Left renal cortex interstitium (tissue), 4 donors: Measurements from ENCODE around the gene ABCF2. TPM values are rescaled to one million over a fixed set of nuclear protein-coding genes. Genes with fewer than 3 reads are reported as not detected.

Experiments
- DNase-seq, 4 donors: peaks; one replicate each; pipeline ENCODE4 v3.0.0-alpha.2; 2013; ENCODE audit warnings: low read depth in 4 of 4, low spot score in 2 of 4, missing footprints in 1 of 4
- polyA plus RNA-seq, 4 donors: library from polyadenylated mRNA; unstranded; fragments of 120-200 nt; gene quantifications; one replicate each; pipeline ENCODE4 v1.2.1, GENCODE V29; 2013; ENCODE audit not compliant: insufficient read length in 4 of 4

Gene ABCF2
- polyA plus RNA-seq, 4 donors = 25.1 to 28.4 (median 26.6) TPM

DNA sequence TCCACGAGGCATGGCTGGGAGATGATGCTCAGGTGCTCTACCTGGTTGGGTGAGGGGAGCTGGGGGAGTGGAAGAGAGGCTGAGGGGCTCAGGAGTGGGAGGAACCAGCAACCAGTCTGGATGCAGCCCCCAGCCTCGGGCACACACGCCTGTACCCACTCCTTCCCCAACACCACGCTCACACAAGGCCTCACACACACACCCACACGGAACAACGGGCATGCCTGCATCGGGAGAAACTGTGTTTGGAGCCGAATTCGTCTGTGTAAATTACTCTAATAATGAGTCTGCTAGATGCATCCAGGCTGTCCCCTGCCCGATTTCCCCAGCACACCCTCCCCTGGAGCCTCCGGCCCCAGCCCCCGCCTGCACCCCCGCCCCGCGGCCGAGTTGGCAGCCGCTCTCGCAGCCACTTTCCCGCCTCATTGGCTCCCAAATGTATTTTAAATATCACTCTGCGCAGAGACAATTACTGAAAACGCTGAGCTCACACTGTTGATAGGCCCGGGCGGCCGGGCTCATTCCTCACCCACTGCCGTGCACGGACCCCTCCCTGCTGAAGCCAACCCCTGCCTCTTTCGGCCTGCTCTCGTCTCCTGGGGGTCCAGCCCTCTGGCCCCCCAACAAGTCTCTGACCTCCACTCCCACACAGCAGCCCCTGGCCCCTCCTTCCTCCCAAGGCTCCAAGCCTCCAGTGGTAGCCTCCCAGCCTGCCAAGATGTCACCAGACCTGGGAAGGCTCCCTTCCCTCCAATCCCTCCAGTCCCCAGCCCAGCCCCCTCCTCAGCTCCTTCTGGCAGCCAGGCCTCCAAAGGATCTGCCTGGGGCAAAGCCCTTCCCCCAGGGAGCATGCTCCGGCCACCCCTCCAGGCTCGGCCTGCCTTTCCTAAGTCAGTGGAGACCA is 27.8 kb downstream of the ABCF2 start:
- DNase-seq = peak in 2 of 4 donors; percentile 23 to 32

DNA sequence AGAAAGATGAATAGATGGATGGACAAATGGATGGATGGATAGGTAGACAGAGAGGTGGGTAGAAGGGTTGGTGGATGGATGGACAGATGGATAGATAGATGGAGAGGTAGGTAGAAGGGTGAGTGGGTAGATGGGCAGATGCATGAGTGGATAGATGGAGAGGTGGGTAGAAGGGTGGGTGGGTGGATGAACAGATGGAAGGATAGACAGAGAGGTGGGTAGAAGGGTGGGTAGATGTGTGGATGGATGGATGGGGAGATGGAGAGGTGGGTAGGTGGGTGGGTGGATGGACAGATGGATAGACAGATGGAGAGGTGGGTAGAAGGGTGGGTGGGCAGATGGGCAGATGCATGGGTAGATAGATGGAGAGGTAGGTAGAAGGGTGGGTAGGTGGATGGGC is 29.1 kb downstream of the ABCF2 start:
- no peak for DNase-seq

DNA sequence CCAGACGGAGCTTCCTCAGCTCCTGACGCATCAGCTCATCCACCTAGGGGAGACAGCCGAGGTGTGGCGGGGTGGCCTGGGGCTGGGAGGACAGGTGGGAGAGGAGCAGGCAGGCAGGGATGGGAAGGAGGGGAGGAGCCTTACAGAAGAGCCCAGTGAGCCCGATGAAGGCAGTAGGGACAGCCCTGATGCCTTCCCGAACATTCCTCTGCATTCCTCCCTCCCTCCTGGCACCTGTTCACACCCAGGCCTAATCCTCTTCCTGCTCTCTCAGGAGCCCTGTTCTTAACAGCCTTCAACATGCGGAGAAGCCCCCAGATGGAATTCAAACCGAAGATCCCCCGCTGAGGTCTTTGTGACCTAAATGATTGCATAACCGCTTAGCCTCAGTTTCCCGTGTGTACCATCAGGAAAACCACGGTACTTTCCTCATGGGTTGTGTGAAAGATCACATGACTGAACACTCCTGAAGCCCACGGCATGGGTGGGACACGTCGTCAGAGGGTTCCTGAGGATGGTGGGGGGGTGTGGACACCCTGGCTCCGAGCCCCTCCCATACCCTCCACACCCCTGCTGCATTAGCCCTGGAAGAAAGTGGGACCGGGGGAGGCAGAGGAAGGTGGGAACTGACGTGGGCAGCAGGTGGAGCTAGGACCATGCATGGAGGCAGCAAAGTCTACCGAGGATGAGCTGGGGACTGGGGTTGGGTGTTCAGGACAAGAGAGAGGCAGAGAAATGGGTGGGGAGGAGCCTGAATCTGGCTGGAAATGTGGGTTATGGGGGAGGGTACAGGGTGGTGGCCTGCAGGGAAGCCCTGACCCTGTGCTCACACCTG is 31.2 kb downstream of the ABCF2 start:
- no peak for DNase-seq

DNA sequence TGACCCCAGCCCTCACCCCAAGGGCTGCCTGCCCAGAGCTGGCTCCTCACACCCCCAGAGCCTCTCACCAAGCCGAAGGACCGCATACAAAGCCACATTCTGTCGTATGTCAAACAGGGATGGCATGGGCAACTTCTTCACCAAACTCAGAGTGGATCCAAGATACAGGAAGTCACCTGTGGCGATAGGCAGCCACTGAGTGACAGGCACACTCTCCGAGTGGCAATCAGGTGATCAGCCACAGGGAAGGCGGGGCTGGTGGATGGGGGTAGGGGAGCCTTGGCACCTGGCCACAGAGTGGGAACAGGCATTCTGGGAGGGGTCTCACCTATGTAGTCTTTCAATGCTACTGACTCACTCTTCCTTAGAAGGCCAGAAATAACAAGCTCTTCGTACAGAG is 32.8 kb downstream of the ABCF2 start:
- no peak for DNase-seq

DNA sequence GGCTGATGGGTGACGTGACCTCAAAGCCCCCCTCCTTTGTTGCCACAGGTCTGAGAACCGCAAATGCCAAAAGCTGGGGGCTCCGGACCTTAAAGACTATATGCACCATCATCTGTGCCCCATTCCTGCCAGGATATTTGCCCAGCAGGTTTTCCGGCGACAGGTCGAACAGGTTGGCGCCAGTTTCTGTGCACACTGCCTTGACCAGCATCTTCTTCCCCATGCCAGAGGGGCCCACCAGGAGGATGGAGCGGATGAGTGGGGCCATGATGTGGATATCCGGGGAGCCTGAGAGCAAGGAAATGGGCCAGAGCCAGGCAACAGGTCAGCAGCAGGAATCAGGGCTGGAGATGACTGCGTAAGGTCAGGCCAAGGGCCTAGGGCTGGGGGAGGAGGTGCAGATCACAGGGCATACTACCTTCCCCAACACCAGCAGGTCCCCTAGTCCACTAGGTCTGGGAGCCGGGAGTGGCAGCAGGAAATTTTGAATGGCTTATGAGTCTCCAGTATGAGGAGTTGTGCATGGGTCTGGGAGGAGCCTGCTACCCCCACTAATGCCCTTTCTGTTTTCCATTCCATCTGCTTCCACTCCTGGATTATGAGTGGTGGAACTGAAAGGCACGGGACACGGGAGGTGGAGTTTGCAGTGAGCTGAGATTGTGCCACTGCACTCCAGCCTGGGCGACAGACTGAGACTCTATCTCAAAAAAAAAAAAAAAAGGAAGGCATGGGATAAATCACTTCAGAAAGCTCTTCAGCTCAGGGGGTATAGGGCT is 33.6 kb downstream of the ABCF2 start:
- DNase-seq = no peak

DNA sequence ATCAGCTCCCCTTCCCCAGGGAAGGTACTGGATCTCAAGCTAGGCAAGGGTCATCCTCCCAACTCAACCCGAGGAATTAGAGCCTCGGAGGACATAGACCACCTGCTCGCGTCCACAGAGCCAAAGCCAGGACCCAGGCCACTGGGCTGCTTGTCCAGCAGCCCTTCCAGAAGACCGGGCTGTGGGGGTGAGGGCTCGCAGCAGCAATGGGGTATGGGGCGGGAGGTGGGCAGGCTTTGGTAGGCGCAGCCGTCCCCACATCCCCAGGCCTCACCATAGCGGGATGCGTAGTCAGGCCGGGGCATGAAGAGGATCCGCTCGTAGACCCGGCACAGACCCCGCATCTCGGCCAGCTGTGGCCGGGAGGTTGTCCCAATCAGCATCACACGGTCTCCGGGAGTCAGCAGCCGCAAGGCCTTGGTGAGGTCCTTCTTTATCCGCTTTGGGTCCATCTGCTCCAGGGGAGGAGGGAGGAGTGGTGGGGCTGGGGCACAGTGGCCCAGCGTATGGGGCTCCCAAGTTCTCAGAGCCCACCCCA is 34.9 kb downstream of the ABCF2 start:
- DNase-seq = no peak

DNA sequence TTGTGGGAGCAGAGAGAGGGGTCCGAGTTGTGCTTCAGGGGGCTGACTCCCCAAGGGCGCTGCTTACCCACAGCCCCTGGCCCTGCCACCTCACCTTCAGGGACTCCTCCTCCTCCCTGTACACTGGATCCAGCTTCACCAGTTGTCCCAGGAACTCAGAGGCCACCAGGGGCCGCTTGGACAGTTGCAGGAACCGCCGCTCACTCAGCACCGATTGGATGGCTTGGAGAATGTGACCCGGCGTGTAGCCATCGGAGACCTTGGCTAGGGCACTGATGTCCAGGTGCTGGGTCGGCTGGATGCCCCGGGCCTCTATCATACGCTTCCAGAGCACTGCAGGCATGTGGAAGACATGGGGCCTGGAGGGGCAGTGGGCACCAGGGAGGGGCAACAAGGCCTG is 35.5 kb downstream of the ABCF2 start:
- DNase-seq = no peak

DNA sequence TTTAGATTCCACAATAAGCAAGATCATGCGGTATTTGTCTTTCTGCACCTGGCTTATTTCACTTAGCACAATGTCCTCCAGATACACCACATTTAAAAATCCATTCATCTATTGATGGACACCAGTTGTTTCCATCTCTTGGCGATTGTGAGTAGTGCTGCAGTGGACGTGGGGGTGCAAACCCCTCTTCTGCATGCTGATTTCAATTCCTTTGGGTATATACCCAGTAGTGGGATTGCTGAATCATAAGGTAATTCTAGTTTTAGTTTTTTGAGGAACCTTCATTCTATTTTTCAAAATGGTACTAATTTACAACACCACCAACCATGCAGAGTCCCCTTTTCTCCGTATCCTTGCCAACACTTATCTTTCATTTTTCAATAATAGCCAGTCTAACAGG is 38.0 kb downstream of the ABCF2 start:
- DNase-seq = no peak

DNA sequence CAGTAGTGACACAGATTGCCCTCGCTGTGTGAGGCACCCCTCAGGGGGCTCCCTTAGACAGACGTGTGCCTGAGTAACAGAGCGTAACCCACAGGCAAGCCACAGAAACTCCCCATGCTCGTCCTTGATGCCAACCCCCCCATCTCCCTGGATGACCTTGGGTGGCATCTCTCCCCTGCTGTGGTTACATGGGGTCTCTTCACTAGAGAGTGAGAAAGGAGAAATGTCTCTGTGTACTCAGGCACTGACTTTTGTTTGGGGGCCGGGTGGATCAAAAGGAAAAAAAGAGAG is 38.8 kb downstream of the ABCF2 start:
- DNase-seq = no peak

DNA sequence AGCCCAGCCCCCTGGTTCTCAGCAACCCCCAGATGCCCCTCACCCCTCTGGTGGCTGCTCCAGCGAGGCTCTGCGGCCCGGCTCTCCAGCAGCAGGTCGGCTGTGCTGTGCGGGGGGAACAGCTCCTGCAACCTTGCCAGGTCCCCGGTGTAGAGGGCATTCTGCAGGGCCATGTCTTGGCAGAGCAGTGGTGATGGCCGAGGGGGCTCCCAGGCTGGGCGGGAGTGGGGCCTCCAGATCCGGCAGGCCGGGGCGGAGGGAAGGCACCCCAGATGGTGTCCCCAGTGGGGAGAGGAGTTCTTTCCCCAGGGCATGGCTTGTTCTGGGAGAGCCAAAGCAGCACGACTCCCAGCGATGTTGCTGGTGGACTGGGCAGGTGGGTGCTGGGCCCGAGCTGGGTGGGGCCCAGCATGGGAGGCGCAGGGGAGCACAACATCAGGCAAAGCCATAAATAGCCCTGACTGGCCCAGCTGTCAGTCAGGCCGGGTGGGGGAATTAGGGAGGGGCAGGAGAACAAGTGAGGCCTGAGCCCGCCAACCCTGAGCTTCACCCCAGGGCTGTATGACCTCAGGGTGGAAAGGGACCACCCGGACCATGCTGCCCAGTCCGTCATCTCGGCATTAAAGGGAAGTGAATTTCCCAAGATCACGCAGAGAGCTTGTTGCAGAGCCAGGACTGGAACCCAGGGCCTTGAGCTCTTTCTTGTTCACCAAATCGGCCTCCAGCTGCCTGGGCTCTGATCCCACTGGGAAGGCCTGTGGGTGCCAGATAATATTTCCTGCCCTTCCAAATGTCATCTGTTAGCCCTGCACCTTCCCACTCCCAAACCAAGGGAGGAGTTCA is 39.4 kb downstream of the ABCF2 start:
- DNase-seq = no peak

DNA sequence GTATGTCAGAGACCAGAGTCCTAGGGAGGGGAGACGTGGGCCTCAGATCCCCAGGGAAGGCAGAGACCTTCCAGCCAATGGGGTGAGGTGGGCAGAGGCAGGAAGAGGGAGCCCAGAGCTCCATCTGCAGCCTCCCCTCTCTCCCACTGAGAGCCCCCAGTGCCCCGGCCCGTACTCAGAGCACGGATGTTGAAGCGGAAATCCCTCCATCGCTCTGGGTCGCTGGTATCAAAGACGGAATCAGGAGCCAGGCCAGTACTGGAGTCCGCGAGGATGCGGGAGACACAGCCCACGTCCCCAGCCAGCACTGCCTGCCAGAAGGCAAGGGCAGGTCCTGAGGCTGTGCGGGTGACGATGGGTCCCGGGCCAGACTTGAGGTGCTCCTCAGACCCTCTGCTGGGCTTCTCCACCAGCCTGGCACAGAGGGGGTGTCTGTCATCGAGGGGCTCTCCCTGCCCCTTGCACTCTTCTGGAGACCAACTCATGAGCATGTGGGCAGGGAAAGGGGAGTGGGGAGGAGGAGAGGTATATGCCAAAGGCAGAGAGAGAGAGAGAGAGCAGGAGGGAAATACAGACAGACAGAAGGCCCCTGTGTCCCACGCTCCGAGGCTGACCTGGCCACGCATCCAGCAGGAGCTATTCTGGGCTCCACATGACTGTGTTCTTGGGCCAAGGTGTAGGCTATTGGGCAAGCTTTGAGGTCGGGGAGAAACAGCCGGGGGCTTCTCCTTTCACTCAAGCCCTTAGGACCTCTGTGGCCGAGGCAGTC is 40.2 kb downstream of the ABCF2 start, which contains the start of gene ASB10:
Gene ASB10, minus strand, starts transcription at position 611 of the 769 bp plus-strand sequence. Its CDS starts 120 bp downstream, at position 491.
- no peak for DNase-seq

DNA sequence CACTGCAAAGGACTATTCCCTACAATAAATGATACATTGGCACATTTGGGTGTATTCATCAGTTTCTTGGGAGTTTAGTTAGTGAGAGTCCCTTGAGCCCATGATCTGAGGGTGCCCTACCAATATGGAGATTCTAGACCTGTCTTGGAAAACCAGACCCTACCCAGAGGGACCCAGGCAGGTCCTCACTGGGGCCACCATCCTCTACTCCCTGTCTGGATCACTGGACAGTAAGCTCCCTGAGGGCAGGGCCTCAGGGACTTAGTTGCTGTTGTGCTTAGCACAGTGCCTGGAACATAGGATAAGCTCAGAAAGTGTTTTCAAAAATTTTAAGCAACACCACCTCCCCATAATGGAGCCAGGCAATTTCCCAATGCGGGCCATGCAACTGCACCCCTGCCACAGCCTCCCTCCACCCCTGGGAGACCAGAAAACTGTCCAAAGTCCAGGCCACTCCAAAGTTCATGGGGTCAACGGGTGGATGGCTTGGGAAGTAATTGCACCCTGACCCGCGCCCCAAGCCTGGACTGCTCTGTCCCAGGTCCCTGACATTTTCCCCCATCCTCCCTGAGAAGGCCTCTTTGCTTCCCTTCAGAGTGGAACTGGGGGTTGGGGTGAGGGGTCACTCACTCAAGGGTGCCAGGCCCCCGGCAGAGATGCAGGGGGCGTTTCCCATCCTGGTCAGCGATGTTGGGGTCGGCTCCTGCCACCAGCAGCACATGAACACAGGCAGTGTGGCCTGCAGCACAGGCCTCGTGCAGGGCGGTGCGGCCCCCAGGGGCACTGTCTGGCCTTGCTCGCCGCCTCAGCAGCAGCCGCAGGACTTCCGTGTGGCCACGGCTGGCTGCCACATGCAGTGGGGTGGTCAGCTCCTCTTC is 41.0 kb downstream of the ABCF2 start:
- no peak for DNase-seq

DNA sequence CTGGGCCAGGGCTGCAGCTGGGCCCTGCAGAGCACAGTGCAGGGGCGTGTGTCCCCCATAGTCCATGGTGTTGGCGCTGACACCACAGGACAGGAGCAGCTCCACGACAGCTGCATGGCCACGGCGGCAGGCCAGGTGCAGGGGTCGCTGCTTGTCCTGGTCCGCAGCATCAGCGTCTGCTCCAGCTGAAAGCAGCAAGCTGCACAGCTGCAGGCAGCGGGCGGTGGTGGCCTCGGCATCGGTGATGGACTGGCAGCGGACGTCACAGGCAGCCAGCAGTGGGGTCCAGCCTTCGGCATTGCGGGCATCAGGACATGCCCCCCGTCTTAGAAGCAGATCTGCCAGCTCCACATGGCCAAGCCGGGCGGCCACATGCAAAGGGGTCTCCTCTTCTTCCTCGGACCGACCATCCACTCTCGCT is 46.0 kb downstream of the ABCF2 start:
- no peak for DNase-seq

DNA sequence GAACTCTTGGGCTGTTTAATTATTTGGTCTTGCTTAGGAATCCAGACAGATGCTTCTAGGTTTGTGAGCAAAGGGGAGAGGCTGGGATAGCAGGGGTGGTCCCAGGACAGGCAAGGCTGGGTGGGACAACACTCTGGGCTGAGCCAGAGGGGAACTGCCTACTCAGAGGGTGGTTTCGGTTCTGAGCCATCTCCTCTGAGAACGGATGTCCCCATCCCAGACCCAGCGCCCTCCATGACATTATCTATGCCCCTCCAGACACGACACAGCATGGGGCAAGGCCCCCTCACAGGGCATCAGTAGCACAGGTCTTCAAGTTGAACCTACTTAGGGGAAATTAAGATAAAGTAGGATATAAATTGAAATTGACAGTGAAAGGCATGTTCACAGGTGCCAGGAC is 47.1 kb downstream of the ABCF2 start:
- DNase-seq = no peak

DNA sequence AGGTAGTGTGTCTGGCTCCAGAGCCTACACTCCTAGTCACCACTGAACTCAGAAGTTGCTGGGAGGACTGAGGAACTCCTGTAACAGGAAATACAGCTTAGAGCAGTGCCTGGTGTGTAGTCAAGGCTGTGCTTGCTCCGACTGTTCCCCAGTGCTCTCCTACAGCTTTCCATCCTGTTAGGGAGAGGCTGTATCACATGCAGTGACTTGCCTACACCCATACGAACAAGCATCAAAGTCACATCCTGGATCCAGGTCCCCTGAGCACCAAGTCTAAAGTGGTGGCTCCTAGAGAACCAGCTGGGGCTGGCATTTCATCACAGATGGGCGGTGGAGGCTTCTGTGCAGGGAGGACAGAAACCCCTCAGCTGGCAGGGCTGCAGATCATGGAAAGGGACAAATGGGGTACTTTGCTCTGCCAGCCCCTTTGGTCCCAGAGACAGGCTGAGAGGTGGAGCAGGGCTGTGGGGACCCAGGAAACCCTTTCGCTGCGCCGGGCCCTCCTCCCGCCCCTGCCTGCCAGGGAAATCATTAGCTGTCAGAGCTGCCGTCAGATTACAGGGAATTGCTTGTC is 47.6 kb downstream of the ABCF2 start:
- no peak for DNase-seq

DNA sequence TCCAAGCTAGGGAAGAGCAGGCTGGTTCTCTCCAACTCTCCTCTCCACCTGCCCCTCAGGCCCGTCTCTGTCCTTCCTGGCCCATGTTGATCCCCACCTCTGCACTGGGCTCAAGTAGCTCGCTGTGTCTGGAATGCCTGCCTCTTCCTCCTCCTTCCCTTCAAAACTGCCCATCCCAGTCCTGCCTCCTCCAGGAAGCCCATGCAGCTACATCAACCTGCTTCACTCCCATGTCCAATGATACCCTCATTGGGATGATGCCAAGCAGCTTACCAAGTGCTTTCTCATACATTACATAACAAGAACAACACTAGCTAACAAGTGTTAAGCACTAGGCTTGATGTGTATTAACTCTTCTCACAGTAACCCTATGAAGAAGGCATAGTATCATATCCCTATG is 48.2 kb downstream of the ABCF2 start:
- DNase-seq = no peak

DNA sequence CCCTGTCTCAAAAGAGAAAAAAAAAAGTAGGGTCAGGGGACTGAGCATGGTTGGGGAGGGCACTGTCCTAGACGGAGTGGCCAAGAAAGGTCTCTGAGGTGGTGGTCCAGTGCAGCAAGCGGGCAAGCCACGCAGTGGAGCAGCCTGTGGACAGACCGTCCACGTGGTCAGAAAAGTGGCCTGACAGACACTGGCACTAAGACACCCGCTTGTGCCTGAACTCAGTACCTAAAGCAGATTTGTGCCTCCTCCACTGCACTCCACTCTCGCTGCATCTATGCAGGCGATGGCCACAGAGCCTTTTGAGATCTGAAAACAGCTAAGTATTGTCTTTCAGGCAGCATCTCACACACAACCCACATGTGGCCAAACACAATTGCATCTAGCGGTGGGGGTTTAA is 48.8 kb downstream of the ABCF2 start:
- no peak for DNase-seq

DNA sequence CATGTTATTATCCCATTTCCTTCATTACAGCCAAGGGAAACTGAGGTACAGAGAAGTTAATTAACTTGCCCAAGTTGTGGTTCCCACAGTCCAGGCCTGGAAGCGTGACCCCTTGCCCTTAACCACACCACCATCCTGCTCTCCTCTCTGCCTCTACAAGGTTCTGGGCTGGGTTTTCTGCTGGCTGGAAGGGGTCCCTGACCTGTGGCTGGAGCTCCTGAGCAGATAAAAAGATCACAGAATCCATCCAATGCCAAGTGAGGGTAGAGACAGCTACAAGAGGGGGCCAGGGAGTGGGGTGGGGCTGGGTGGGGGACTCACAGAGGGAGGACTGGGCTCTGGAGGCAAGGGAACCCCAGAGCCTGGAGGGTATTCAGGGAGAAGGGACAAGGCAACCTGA is 49.7 kb downstream of the ABCF2 start:
- DNase-seq = no peak
